ENCODE results near the gene TMCO4. TPM values are rescaled to one million over a fixed set of nuclear protein-coding genes. Genes with fewer than 3 reads are reported as not detected.

Gene TMCO4
- total RNA-seq, 1 donor from 2014 or later: 16.8 TPM

GRCh38 chr1:19723874-19724273 lies 75.8 kb downstream of the TMCO4 start:
- intact Hi-C loops (cut with micrococcal nuclease): no loop called here

- intact Hi-C loops (cut with micrococcal nuclease): no loop called here
Observed at GRCh38 chr1:19720973-19721372, 78.7 kb downstream of the TMCO4 start.

- intact Hi-C loops (cut with micrococcal nuclease): no loop called here
Observed at GRCh38 chr1:19720174-19720573, 79.5 kb downstream of the TMCO4 start.

DNA sequence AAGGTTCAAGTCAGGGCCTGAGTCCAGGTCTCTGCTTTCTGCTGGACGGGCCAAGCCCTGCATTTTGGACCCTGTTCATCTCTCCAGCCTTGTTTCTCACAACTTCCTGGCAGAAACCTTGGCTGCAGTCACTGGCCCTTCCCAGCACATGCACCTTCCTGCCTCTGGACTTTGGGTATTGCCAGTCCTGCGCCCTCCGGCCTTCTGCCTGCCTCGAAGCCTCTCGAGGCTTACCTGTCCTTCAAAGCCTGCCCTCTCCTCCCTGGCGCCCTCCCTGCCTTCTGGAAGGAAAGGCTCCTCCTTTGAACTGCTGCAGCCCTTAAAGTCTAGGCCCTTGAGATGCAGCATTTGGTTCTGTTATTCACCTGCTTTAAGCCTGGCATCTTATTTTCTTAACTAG lies 82.2 kb downstream of the TMCO4 start:
- intact Hi-C loops (cut with micrococcal nuclease): loop anchor here (5.0 kb wide), 1 partner anchor 435 kb away; no protein-coding TSS in a partner anchor

DNA sequence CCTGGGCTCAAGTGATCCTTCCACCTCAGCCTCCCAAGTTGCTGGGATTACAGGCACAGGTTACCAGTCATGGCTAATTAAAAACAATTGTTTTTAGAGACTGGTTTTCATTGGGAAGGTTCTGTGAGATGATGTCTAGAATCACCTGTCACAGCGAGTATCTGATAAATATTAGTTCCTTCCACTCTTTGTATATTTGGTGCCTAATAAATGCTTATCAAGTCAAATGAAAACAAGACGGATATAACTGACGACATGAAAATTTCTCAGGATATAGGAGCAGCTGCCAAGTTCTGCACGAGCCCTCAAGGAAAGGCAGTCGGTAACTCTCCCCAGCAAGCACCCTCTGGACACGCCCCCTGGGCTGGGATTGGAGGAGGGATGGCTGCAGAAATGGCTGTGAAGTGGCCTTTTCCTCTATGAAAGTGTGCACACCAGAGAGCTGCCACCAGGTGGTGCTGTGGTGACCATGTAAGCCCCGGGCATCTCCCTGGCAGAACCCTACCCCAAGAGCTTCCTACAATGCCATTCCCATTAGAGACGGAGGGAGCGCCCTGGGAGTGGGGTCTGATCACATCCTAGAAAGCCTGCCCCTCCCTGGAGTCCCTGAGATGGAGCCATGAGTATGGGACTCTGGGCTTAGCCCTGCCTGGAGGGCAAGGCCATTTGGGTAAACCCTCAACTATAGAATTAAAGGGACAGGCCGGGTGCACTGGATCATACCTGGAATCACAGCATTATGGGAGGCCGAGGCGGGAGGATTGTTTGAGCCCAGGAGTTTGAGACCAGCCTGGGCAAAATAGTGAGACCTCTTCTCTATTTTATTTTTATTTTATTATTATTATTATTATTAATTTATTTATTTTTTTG lies 84.1 kb downstream of the TMCO4 start:
- intact Hi-C loops (cut with micrococcal nuclease): loop anchor here (1.0 to 5.0 kb wide), 3 partner anchors 96 to 437 kb away; partner anchors contain the start of gene OTUD3

GRCh38 chr1:19712928-19713327 lies 86.8 kb downstream of the TMCO4 start:
- intact Hi-C loops (cut with micrococcal nuclease): no loop called here

DNA sequence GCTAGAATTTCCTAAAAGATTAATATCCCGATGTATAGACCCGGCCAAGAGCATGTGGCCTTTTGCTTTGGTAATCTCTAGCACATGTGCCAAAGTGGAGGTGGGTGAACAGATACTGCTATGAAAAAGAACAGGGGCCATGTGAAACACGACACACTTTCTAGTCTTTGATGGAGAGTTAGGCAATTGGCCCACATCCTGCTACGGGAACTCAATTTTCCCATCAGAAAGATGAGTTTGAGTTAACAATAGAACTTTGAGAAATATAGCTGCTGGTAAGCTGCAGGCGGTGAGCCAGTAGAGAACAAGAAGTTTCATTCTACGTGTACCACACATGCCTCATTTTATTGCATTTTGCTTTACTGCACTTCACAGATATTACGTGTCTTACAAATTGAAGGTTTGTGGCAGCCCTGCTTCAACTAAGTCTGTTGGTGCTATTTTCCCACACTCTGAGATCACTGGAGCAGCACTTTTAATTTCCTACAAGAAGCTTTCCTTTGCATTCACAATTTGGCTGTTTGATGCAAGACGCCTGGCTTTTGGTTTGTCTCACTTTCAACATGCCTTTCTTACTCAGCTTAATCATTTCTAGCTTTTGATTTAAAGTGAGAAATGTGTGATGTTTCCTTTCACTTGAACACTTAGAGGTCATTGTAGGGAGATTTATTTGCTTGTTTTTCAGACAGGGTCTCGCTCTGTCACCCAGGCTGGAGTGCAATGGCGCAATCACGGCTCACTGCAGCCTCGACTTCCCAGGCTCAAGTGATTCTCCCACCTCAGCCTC lies 88.7 kb downstream of the TMCO4 start:
- intact Hi-C loops (cut with micrococcal nuclease): no loop called here

GRCh38 chr1:19709260-19709793 lies 90.4 kb downstream of the TMCO4 start:
- intact Hi-C loops (cut with micrococcal nuclease): no loop called here

- intact Hi-C loops (cut with micrococcal nuclease): no loop called here
Observed at GRCh38 chr1:19708567-19709110, 91.1 kb downstream of the TMCO4 start.

- intact Hi-C loops (cut with micrococcal nuclease): no loop called here
Observed at GRCh38 chr1:19706136-19706535, 93.6 kb downstream of the TMCO4 start.

- intact Hi-C loops (cut with micrococcal nuclease): no loop called here
Observed at GRCh38 chr1:19705464-19705863, 94.3 kb downstream of the TMCO4 start.

- intact Hi-C loops (cut with micrococcal nuclease): loop anchor here (1.0 kb wide), 1 partner anchor 43 kb away; no protein-coding TSS in a partner anchor
Observed at GRCh38 chr1:19704247-19705113, 95.2 kb downstream of the TMCO4 start.

DNA sequence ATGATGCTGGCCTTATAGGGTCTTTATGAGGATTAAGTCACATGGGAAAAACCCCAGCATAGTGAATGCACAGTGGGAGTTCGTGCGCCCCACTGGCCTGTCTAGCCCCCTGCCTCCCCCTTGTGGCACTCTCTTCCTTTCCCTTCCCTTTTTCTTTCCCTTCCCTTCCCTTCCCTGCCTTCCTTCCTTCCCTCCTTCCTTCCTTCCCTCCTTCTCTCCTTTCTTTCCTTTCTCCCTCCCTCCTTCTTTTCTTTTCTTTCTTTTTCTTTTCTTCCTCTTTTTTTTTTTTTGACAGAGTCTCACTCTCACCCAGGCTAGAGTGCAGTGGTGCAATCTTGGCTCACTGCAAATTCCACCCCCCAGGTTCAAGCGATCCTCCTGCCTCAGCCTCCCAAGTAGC lies 96.4 kb downstream of the TMCO4 start:
- intact Hi-C loops (cut with micrococcal nuclease): no loop called here

GRCh38 chr1:19700079-19700777 lies 99.5 kb downstream of the TMCO4 start:
- intact Hi-C loops (cut with micrococcal nuclease): no loop called here

- intact Hi-C loops (cut with micrococcal nuclease): no loop called here
Observed at GRCh38 chr1:19698181-19698580, 101.5 kb downstream of the TMCO4 start.

GRCh38 chr1:19696820-19697219 lies 102.9 kb downstream of the TMCO4 start:
- intact Hi-C loops (cut with micrococcal nuclease): no loop called here

GRCh38 chr1:19695772-19696171 lies 103.9 kb downstream of the TMCO4 start:
- intact Hi-C loops (cut with micrococcal nuclease): no loop called here

- intact Hi-C loops (cut with micrococcal nuclease): no loop called here
Observed at GRCh38 chr1:19694298-19694697, 105.4 kb downstream of the TMCO4 start.

GRCh38 chr1:19690342-19690741 lies 109.4 kb downstream of the TMCO4 start:
- intact Hi-C loops (cut with micrococcal nuclease): no loop called here

- intact Hi-C loops (cut with micrococcal nuclease): no loop called here
Observed at GRCh38 chr1:19689856-19690255, 109.9 kb downstream of the TMCO4 start.

Measured in T-helper 1 cell treated with Interleukin-12 subunit alpha and Interleukin-12 subunit beta and Interleukin-4 antibody, amounts not matched to agents 30 ng/mL and 1 ng/mL, for 36 hours (primary cell).